ENCODE measurements around the gene NUP188. TPM values are rescaled to one million over a fixed set of nuclear protein-coding genes. Genes with fewer than 3 reads are reported as not detected.

The NUP188 gene
- total RNA-seq, 1 donor, result 30.0 TPM

- no peak for TF ChIP-seq CTCF (IDR thresholded peaks at IDR 0.05; ENCODE audit: extremely low read depth, low read depth, low read length)
- no peaks in the 10 kb centered on the region for H3K27me3 ChIP-seq (ENCODE audit: insufficient read depth, low read length)
- no peaks in the 10 kb centered on the region for H3K36me3 ChIP-seq (ENCODE audit: insufficient read depth, low read length)
- no peak overlapping the region for H3K4me2 ChIP-seq (ENCODE audit: insufficient read depth, low read length)
- H3K4me3 ChIP-seq (ENCODE audit: insufficient read depth, low read length), result no peak overlapping the region
- no peak for DNase-seq (ENCODE audit: insufficient read length, low spot score, missing footprints)
- peaks cover 18% of the 10 kb centered on the region for H3K4me1 ChIP-seq (ENCODE audit: insufficient read depth, low read length)
- H4K20me1 ChIP-seq (ENCODE audit: insufficient read depth, low read length), result no peaks in the 10 kb centered on the region
- H3K9me3 ChIP-seq (ENCODE audit: low read depth, low read length), result no peaks in the 10 kb centered on the region
- peaks cover 2% of the 10 kb centered on the region for H3K79me2 ChIP-seq (ENCODE audit: insufficient read depth, low read length)
- no peak overlapping the region for H2AFZ ChIP-seq (ENCODE audit: low read length)
- H3K27ac ChIP-seq (ENCODE audit: low read depth, low read length), result no peak overlapping the region
These were observed 24.0 kb upstream of the NUP188 start for GRCh38 chr9:128923493-128923883.

DNA sequence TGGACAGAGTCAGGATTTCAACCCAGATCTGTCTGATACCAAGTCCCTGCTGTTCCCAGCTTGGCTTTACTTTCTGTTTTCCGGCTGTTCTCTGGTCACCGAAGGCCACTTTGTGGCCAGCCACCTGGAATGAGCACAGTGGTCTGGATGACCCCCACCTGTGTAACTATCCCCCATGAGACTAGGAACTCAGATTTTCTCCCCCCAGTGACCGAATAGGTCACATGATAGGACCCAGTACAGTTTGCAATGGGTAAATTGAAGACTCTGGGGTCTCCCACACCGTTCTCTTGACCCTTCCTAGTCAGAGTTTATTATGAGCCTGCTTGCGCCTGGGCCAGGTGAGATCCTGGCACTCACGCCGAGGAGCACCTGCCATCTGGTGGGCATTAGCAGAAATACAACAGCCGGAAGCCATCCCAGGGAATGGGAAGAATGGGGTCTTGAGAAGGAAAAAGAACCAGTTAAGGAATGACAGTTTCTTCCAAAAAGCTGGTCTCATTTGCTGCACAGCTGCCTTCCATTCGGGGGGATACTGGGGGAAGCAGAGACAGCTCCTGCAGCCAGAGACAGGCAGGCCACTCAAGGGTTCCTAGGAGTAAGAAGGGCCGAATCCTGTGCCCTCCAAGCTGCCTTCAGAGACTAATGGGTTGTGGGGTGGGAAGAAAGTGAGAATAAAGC lies 19.6 kb upstream of the NUP188 start:
- Histone ChIP-seq H3K36me3 (ENCODE audit: insufficient read depth, low read length) (no peaks in the 10 kb centered on the region), H3K4me2 (ENCODE audit: insufficient read depth, low read length) (no peak overlapping the region), H3K27me3 (ENCODE audit: insufficient read depth, low read length) (no peaks in the 10 kb centered on the region), H3K9me3 (ENCODE audit: low read depth, low read length) (no peaks in the 10 kb centered on the region), H3K79me2 (ENCODE audit: insufficient read depth, low read length) (no peaks in the 10 kb centered on the region), H4K20me1 (ENCODE audit: insufficient read depth, low read length) (no peaks in the 10 kb centered on the region), H3K27ac (ENCODE audit: low read depth, low read length) (no peak overlapping the region), H3K4me3 (ENCODE audit: insufficient read depth, low read length) (no peak overlapping the region), H3K4me1 (ENCODE audit: insufficient read depth, low read length) (peaks cover 5% of the 10 kb centered on the region), H2AFZ (ENCODE audit: low read length) (peak overlapping the region; percentile 62)
- TF ChIP-seq CTCF (IDR thresholded peaks at IDR 0.05; ENCODE audit: extremely low read depth, low read depth, low read length), result peak; percentile 90
- peak; percentile 85 for DNase-seq (ENCODE audit: insufficient read length, low spot score, missing footprints)

GRCh38 chr9:128928624-128929023 lies 18.9 kb upstream of the NUP188 start:
- H3K27ac ChIP-seq (ENCODE audit: low read depth, low read length), result no peak overlapping the region
- no peaks in the 10 kb centered on the region for H3K27me3 ChIP-seq (ENCODE audit: insufficient read depth, low read length)
- no peak for TF ChIP-seq CTCF (IDR thresholded peaks at IDR 0.05; ENCODE audit: extremely low read depth, low read depth, low read length)
- H2AFZ ChIP-seq (ENCODE audit: low read length), result no peak overlapping the region
- peak; percentile 42 for DNase-seq (ENCODE audit: insufficient read length, low spot score, missing footprints)
- no peak overlapping the region for H3K4me3 ChIP-seq (ENCODE audit: insufficient read depth, low read length)
- no peaks in the 10 kb centered on the region for H3K9me3 ChIP-seq (ENCODE audit: low read depth, low read length)
- no peak overlapping the region for H3K4me2 ChIP-seq (ENCODE audit: insufficient read depth, low read length)
- H3K4me1 ChIP-seq (ENCODE audit: insufficient read depth, low read length), result peaks cover 5% of the 10 kb centered on the region
- H3K36me3 ChIP-seq (ENCODE audit: insufficient read depth, low read length), result no peaks in the 10 kb centered on the region
- no peaks in the 10 kb centered on the region for H3K79me2 ChIP-seq (ENCODE audit: insufficient read depth, low read length)
- no peaks in the 10 kb centered on the region for H4K20me1 ChIP-seq (ENCODE audit: insufficient read depth, low read length)

GRCh38 chr9:128929560-128929959 lies 17.9 kb upstream of the NUP188 start:
- no peaks in the 10 kb centered on the region for H3K27me3 ChIP-seq (ENCODE audit: insufficient read depth, low read length)
- H3K4me1 ChIP-seq (ENCODE audit: insufficient read depth, low read length), result peaks cover 5% of the 10 kb centered on the region
- no peaks in the 10 kb centered on the region for H3K9me3 ChIP-seq (ENCODE audit: low read depth, low read length)
- H2AFZ ChIP-seq (ENCODE audit: low read length), result no peak overlapping the region
- H3K36me3 ChIP-seq (ENCODE audit: insufficient read depth, low read length), result no peaks in the 10 kb centered on the region
- H3K4me3 ChIP-seq (ENCODE audit: insufficient read depth, low read length), result no peak overlapping the region
- no peak overlapping the region for H3K27ac ChIP-seq (ENCODE audit: low read depth, low read length)
- no peak for TF ChIP-seq CTCF (IDR thresholded peaks at IDR 0.05; ENCODE audit: extremely low read depth, low read depth, low read length)
- DNase-seq (ENCODE audit: insufficient read length, low spot score, missing footprints), result no peak
- H3K4me2 ChIP-seq (ENCODE audit: insufficient read depth, low read length), result no peak overlapping the region
- no peaks in the 10 kb centered on the region for H4K20me1 ChIP-seq (ENCODE audit: insufficient read depth, low read length)
- H3K79me2 ChIP-seq (ENCODE audit: insufficient read depth, low read length), result no peaks in the 10 kb centered on the region

Data from osteoblast (primary cell).